PC-9 (cell line): ENCODE data around the gene IL20RA. TPM values are rescaled to one million over a fixed set of nuclear protein-coding genes. Genes with fewer than 3 reads are reported as not detected.

Experiments
- BruUV-seq: library from RNA; stranded (reverse); fragments of 400-500 nt; replicated peaks from 2 replicates; lab custom pipeline; 2021; lab: Mats Ljungman, UMichigan
- CTCF ChIA-PET: fragments of 300-600 bp; sonication (Branson Sonifier 250); formaldehyde crosslinking; loops from one replicate; lab custom pipeline; 2022; ENCODE audit warnings: antibody characterized with exemption; lab: Charles Lee
- POLR2A ChIA-PET: fragments of 300-600 bp; sonication (Branson Sonifier 250); formaldehyde crosslinking; loops from one replicate; lab custom pipeline; 2022; ENCODE audit warnings: antibody characterized with exemption; ENCODE audit not compliant: unreplicated experiment; lab: Charles Lee
- DNase-seq, 2 experiments: peaks; one replicate each; pipeline versions ENCODE4 v3.0.0 to v3.0.0-alpha.2; 2015 to 2022; ENCODE audit warnings: mixed read lengths in 1 of 2
- H2AFZ ChIP-seq: fragments of 200-600 bp; sonication (generic); 2 replicates; pipeline ENCODE4 v1.8.1; 2017; ENCODE audit warnings: antibody characterized with exemption
- H3F3A ChIP-seq: fragments of 200-600 bp; sonication (generic); 2 replicates; pipeline ENCODE4 v1.8.1; 2017; ENCODE audit warnings: antibody characterized with exemption, mild to moderate bottlenecking, low read depth; ENCODE audit not compliant: insufficient read depth
- H3K27ac ChIP-seq: fragments of 200-600 bp; sonication (generic); 2 replicates; pipeline ENCODE4 v1.6.1; 2016; ENCODE audit warnings: mixed run types
- H3K27me3 ChIP-seq: fragments of 200-600 bp; sonication (generic); 2 replicates; pipeline ENCODE4 v1.6.1; 2016; ENCODE audit warnings: low read depth, mixed run types; ENCODE audit not compliant: insufficient read depth
- H3K36me3 ChIP-seq: fragments of 200-600 bp; sonication (generic); 2 replicates; pipeline ENCODE4 v1.6.1; 2016; ENCODE audit warnings: low read depth, mixed run types
- H3K4me1 ChIP-seq: fragments of 200-600 bp; sonication (generic); replicated peaks from 2 replicates; pipeline ENCODE4 v1.6.1; 2016; ENCODE audit warnings: mixed run types; ENCODE audit not compliant: insufficient read depth
- H3K4me2 ChIP-seq: fragments of 200-600 bp; sonication (generic); 2 replicates; pipeline ENCODE4 v1.6.1; 2017; ENCODE audit warnings: mixed run types
- H3K4me3 ChIP-seq: fragments of 200-600 bp; sonication (generic); 2 replicates; pipeline ENCODE4 v1.6.1; 2016; ENCODE audit warnings: mixed run types
- H3K79me2 ChIP-seq: fragments of 200-600 bp; sonication (generic); 2 replicates; pipeline ENCODE4 v1.6.1; 2017; ENCODE audit warnings: low read depth, mixed run types
- H3K9me2 ChIP-seq: fragments of 200-600 bp; sonication (generic); 2 replicates; pipeline ENCODE4 v1.8.1; 2017; ENCODE audit warnings: mild to moderate bottlenecking; ENCODE audit not compliant: insufficient read depth
- H3K9me3 ChIP-seq: fragments of 200-600 bp; sonication (generic); 2 replicates; pipeline ENCODE4 v1.8.1; 2016; ENCODE audit warnings: low read depth; ENCODE audit not compliant: insufficient read depth
- H4K20me1 ChIP-seq: fragments of 200-600 bp; sonication (generic); 2 replicates; pipeline ENCODE4 v1.8.1; 2017; ENCODE audit not compliant: insufficient read depth
- EZH2 ChIP-seq: fragments of 200-600 bp; sonication (generic); IDR thresholded peaks from 2 replicates; pipeline ENCODE4 v1.8.0; 2017; ENCODE audit warnings: antibody characterized with exemption, low read depth
- intact Hi-C: fragments of 100-400 bp; cut with micrococcal nuclease; formaldehyde crosslinking; loops from one replicate; pipeline ENCODE4 v1.10.0; 2022; ENCODE audit not compliant: unreplicated experiment
- total RNA-seq: library from RNA; stranded (reverse); gene quantifications from 2 replicates; pipeline ENCODE4 v1.2.3, GENCODE V29; 2021
- TF ChIP-seq, protein P1 (sequence below): fragments of 200-600 bp; sonication (generic); conservative IDR thresholded peaks from 2 replicates; pipeline ENCODE4 v1.6.1; 2017; ENCODE audit warnings: mixed run types, antibody characterized with exemption, mild to moderate bottlenecking, moderate library complexity

IL20RA gene
- total RNA-seq, 1 experiment from 2014 or later = 2.5 TPM

DNA sequence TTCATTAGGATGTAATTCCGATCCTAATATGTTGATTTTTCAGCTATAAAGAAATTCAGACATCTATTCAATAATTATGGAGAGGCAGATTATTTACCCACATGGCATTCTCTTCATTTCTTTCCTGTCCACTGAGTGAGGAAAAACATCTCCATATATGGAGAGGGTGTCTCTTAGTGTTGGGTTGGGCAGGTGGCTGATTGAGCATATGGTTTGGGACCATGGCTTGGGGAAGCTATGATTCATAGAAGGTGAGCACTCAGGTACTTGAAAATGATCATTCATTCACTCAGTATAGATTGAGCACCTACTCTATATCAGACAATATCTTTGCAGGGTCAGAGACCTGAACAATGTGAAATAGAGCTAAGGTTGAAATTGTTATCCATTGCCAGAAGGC is 41.3 kb upstream of the IL20RA start:
- no peak for DNase-seq
- Histone ChIP-seq H3F3A (no peaks in the 10 kb centered on the region), H4K20me1 (no peaks in the 10 kb centered on the region), H3K4me2 (no peak overlapping the region), H3K79me2 (no peaks in the 10 kb centered on the region), H3K27ac (no peak overlapping the region), H3K36me3 (no peaks in the 10 kb centered on the region), H3K4me3 (no peak overlapping the region), H3K4me1 (no peaks in the 10 kb centered on the region), H3K27me3 (no peaks in the 10 kb centered on the region), H2AFZ (no peak overlapping the region), H3K9me3 (no peaks in the 10 kb centered on the region), H3K9me2 (no peaks in the 10 kb centered on the region)
- no TSS peak for BruUV-seq
- no peak for TF ChIP-seq EZH2
- TF ChIP-seq, protein P1, sequence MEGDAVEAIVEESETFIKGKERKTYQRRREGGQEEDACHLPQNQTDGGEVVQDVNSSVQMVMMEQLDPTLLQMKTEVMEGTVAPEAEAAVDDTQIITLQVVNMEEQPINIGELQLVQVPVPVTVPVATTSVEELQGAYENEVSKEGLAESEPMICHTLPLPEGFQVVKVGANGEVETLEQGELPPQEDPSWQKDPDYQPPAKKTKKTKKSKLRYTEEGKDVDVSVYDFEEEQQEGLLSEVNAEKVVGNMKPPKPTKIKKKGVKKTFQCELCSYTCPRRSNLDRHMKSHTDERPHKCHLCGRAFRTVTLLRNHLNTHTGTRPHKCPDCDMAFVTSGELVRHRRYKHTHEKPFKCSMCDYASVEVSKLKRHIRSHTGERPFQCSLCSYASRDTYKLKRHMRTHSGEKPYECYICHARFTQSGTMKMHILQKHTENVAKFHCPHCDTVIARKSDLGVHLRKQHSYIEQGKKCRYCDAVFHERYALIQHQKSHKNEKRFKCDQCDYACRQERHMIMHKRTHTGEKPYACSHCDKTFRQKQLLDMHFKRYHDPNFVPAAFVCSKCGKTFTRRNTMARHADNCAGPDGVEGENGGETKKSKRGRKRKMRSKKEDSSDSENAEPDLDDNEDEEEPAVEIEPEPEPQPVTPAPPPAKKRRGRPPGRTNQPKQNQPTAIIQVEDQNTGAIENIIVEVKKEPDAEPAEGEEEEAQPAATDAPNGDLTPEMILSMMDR = no peak
- POLR2A ChIA-PET = no interaction called here
- intact Hi-C loops = no loop called here
- CTCF ChIA-PET = interaction anchor here (0.5 to 1.0 kb wide), 3 partner anchors 12 to 354 kb away, joined by 3 read pairs; no protein-coding TSS in a partner anchor

DNA sequence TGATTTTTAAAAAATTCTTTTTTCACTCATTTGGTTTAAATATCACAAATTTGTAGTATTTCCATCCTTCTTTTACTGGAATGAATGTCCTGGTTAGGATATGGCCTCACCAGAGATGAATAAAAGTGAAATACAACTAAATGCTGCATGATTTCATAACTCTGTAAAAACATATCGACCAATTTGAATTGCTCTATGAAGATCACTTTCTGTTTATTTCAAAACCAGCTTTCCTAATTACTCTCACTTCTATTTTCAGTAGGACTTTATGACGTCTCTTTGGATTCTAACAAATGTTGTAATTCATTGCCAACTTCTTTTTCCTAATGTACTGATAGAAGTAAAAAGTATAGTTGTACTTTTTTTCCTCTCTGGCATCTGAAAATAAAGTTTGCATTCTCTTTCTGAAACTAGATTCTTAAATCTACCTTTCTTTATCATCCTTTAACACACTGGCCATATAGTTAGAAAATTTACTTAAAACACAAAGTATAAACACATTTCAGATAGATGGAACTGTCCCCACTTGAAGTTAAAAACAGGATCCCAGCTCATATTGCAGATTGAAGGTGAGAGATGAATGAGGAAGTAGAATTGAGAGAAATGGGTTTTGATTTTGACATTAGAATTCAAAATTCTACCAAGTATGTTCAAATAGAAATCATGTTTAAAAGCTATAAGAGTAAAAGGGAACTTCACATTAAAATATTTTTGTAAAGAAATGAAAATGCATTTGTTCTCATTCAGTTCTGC is 40.3 kb upstream of the IL20RA start:
- no peak overlapping the region for H3K4me3 ChIP-seq
- H3K79me2 ChIP-seq = no peaks in the 10 kb centered on the region
- TF ChIP-seq, protein P1 = no peak
- TF ChIP-seq EZH2 = no peak
- H2AFZ ChIP-seq = no peak overlapping the region
- no peaks in the 10 kb centered on the region for H3K36me3 ChIP-seq
- H3K9me3 ChIP-seq = no peaks in the 10 kb centered on the region
- no peak overlapping the region for H3K4me2 ChIP-seq
- H3K27me3 ChIP-seq = no peaks in the 10 kb centered on the region
- no peaks in the 10 kb centered on the region for H3K4me1 ChIP-seq
- ChIA-PET POLR2A (no interaction called here), CTCF (no interaction called here)
- no peak for DNase-seq
- intact Hi-C loops = no loop called here
- BruUV-seq = no TSS peak
- H3F3A ChIP-seq = no peaks in the 10 kb centered on the region
- H4K20me1 ChIP-seq = no peaks in the 10 kb centered on the region
- H3K27ac ChIP-seq = no peak overlapping the region
- H3K9me2 ChIP-seq = no peaks in the 10 kb centered on the region

GRCh38 chr6:137084090-137084489 is 39.3 kb upstream of the IL20RA start:
- Histone ChIP-seq H3K79me2 (no peaks in the 10 kb centered on the region), H3K9me3 (no peaks in the 10 kb centered on the region), H4K20me1 (no peaks in the 10 kb centered on the region), H3K4me2 (no peak overlapping the region), H3K4me3 (no peak overlapping the region), H3K4me1 (no peaks in the 10 kb centered on the region), H3K27me3 (no peaks in the 10 kb centered on the region), H3K36me3 (no peaks in the 10 kb centered on the region), H3K27ac (no peak overlapping the region), H3F3A (no peaks in the 10 kb centered on the region), H3K9me2 (no peaks in the 10 kb centered on the region), H2AFZ (no peak overlapping the region)
- intact Hi-C loops = no loop called here
- TF ChIP-seq EZH2 = no peak
- TF ChIP-seq, protein P1 = no peak
- DNase-seq = no peak
- CTCF ChIA-PET = no interaction called here
- POLR2A ChIA-PET = interaction anchor here (0.6 kb wide), 1 partner anchor 457 kb away, joined by 8 read pairs; no protein-coding TSS in a partner anchor
- BruUV-seq = no TSS peak
